Natural killer cell treated with Interleukin-12 subunit alpha and Interleukin-12 subunit beta and Interleukin-15 and Interleukin-18, amount 100 ng/mL, for 72 hours (primary cell): Measurements from ENCODE around the gene BCR. TPM values are rescaled to one million over a fixed set of nuclear protein-coding genes. Genes with fewer than 3 reads are reported as not detected.

Experiments used
- ATAC-seq, 2 donors: fragments of 150-1000 bp; cut with Tn5 transposase in 1 of 2; sonication (Bioruptor Pico), chemical (Tn5 transposase) in 1 of 2; 2 replicates each; pipeline ENCODE4 v1.10.0; 2021
- DNase-seq: peaks from one replicate; pipeline ENCODE4 v3.0.0; 2022; ENCODE audit warnings: low spot score
- H3K27ac Mint-ChIP-seq, 2 donors: 1 replicate in 1 of 2; 2 replicates in 1 of 2; pipeline ENCODE4 v1.8.0; 2022; ENCODE audit warnings: mixed read lengths in 2 of 2, mild to moderate bottlenecking in 1 of 2, moderate library complexity in 1 of 2
- H3K27me3 Mint-ChIP-seq, 2 donors: 1 replicate in 1 of 2; 2 replicates in 1 of 2; pipeline ENCODE4 v1.8.0; 2022; ENCODE audit warnings: mixed read lengths in 2 of 2
- H3K36me3 Mint-ChIP-seq: one replicate; pipeline ENCODE4 v1.8.0; 2022; ENCODE audit warnings: mixed read lengths
- H3K4me1 Mint-ChIP-seq, 2 donors: 1 replicate in 1 of 2; 2 replicates in 1 of 2; pipeline ENCODE4 v1.8.0; 2022; ENCODE audit warnings: low read depth in 2 of 2, mixed read lengths in 2 of 2, mild to moderate bottlenecking in 1 of 2
- H3K4me3 Mint-ChIP-seq: one replicate; pipeline ENCODE4 v1.8.0; 2022; ENCODE audit warnings: mixed read lengths
- H3K9me3 Mint-ChIP-seq: 2 replicates; pipeline ENCODE4 v1.8.0; 2022; ENCODE audit warnings: mixed read lengths
- total RNA-seq, 2 donors: library from RNA; stranded (reverse); gene quantifications; one replicate each; pipeline ENCODE4 v1.2.3, GENCODE V29; 2022

BCR gene
- total RNA-seq, 2 donors from 2014 or later: 55.4 to 65.8 TPM

GRCh38 chr22:23204125-23204488 is 23.8 kb downstream of the BCR start:
- Mint-ChIP-seq H3K4me3 (no peak overlapping the region), H3K27me3 (no peaks in the 10 kb centered on the region), H3K36me3 (peaks cover 7% of the 10 kb centered on the region), H3K4me1 (peaks cover 16 to 25% of the 10 kb centered on the region in 2 donors), H3K9me3 (no peaks in the 10 kb centered on the region), H3K27ac (peak overlapping the region in 1 of 2 donors; percentile 64)
- ATAC-seq (no peak), DNase-seq (no peak)

DNA sequence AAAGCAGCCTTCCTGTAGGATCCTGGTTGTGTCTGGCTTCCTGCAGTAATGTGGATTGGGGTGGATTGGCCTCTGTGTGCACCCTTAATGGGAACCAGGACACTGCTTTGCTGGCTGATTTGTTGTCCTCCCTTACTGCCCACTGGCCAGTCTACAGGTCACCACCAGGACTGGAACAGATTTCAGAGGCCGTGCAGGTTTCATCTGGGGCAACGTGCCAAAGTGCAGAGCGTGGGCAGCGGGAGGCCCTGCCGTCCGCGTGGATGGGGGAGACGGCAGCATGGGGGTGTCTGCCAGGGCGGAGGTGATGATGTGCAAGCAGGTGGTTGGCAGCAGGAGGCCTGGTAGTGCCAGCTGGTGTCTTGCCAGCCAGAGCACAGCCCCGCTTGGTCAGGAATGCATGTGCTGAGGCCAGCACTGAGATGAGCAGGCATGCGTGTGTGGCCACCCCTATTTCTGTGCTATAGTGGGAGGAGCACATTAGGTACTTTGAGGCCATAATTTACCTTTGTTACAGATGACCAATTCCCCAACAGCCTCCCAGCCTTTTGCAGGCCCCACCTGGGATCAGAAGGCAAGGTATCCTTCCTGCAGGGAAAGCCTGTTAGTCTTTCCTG is 24.3 kb downstream of the BCR start:
- no peak for DNase-seq
- ATAC-seq: no peak
- H3K27me3 Mint-ChIP-seq: no peaks in the 10 kb centered on the region
- H3K4me1 Mint-ChIP-seq: peaks cover 16 to 20% of the 10 kb centered on the region in 2 donors
- no peak overlapping the region for H3K4me3 Mint-ChIP-seq
- H3K9me3 Mint-ChIP-seq: no peaks in the 10 kb centered on the region
- H3K27ac Mint-ChIP-seq: no peak overlapping the region
- peaks cover 7% of the 10 kb centered on the region for H3K36me3 Mint-ChIP-seq

DNA sequence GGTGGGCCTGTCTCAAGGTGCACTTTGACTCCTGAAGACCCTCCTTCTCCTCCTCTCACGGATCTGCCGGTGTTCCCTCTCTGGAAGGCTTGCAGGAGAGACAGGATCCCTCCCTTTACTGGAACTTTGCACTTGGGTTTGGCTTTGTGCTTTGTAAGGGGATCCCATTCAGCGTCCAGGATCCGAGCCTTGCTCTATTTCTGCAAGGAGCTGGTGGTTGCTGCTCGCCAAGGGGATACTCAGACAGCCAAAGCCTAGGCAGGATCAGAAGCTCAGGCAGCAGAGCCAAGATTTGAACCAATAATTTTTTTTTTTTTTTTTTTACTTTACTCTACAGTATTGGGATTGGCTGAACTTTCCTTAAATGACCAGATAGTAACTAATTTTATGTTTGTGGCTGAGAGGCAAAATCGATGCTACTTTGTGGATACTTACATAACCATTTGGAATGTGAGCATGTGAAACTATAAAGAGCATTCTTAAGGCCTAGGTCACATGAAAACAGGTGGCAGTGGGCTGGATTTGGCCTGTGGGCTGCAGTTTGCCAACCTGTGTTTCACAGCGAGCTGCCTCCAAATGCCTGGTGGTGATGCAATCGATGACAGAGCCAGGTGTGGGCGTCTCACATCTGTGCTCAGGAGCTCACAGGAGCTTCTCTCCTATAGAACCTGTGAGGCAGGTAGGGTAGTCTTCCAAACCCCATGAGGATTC is 25.2 kb downstream of the BCR start:
- H3K27ac Mint-ChIP-seq: no peak overlapping the region
- peaks cover 16 to 20% of the 10 kb centered on the region in 2 donors for H3K4me1 Mint-ChIP-seq

DNA sequence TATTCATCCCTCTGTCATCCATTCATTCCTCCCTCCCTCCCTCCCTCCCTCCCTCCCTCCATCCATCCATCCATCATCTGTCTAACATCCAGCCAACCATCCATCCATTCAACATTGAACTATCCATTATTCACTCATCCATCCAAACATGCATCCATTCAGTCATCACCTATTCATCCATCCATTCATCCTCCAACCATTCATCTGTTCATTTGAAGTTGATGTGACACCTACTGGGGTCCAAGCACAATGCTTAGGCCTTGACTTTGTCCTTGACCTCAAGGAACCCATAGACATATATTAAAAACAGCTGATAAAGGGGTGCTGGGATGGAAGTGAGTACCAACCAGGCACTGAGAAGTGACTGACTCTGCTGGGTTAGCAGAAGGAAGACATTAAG is 26.6 kb downstream of the BCR start:
- Mint-ChIP-seq H3K27me3 (no peaks in the 10 kb centered on the region), H3K4me3 (no peak overlapping the region), H3K27ac (no peak overlapping the region), H3K4me1 (peaks cover 23 to 25% of the 10 kb centered on the region in 2 donors), H3K9me3 (no peaks in the 10 kb centered on the region), H3K36me3 (peaks cover 7% of the 10 kb centered on the region)
- DNase-seq (no peak), ATAC-seq (no peak)

More for the DNA sequence above, 25.2 kb downstream of the BCR start:
- H3K4me3 Mint-ChIP-seq: no peak overlapping the region
- no peak for ATAC-seq
- no peak for DNase-seq
- peaks cover 7% of the 10 kb centered on the region for H3K36me3 Mint-ChIP-seq
- H3K27me3 Mint-ChIP-seq: no peaks in the 10 kb centered on the region
- no peaks in the 10 kb centered on the region for H3K9me3 Mint-ChIP-seq

- DNase-seq: no peak
- peaks cover 7% of the 10 kb centered on the region for H3K36me3 Mint-ChIP-seq
- peak overlapping the region in 1 of 2 donors; percentile 13 for H3K27ac Mint-ChIP-seq
- no peak overlapping the region for H3K4me3 Mint-ChIP-seq
- no peaks in the 10 kb centered on the region for H3K27me3 Mint-ChIP-seq
- H3K4me1 Mint-ChIP-seq: peaks cover 22 to 26% of the 10 kb centered on the region in 2 donors
- peak in 1 of 2 donors; percentile 38 for ATAC-seq
- H3K9me3 Mint-ChIP-seq: no peaks in the 10 kb centered on the region
These were observed 27.6 kb downstream of the BCR start for GRCh38 chr22:23207729-23208393.

- H3K4me1 Mint-ChIP-seq: peaks cover 32 to 46% of the 10 kb centered on the region in 2 donors
- ATAC-seq (no peak), DNase-seq (no peak)
- H3K36me3 Mint-ChIP-seq: peaks cover 7% of the 10 kb centered on the region
- no peaks in the 10 kb centered on the region for H3K27me3 Mint-ChIP-seq
- no peaks in the 10 kb centered on the region for H3K9me3 Mint-ChIP-seq
- no peak overlapping the region for H3K4me3 Mint-ChIP-seq
- H3K27ac Mint-ChIP-seq: no peak overlapping the region
These were observed 30.3 kb downstream of the BCR start for GRCh38 chr22:23210428-23211170.

DNA sequence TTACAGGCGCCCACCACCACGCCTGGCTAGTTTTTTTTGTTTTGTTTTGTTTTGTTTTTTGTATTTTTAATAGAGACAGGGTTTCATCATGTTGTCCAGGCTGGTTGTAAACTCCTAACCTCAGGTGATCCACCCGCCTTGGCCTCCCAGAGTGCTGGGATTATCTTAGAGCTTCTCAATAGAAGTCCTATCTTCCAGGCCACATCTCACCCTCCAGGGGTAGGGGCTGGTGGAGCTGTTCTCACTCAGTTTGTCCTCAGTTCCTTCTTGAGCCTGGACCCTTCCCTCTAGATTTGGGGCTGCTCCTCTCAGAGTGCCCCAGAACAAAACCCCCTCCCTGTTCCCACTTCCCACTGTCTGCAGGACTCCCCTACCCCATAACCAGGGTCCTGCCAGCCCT is 31.3 kb downstream of the BCR start:
- peak overlapping the region in 1 of 2 donors; percentile 3 for H3K27ac Mint-ChIP-seq
- no peak overlapping the region for H3K4me3 Mint-ChIP-seq
- H3K27me3 Mint-ChIP-seq: no peaks in the 10 kb centered on the region
- no peaks in the 10 kb centered on the region for H3K9me3 Mint-ChIP-seq
- H3K4me1 Mint-ChIP-seq: peaks cover 41 to 54% of the 10 kb centered on the region in 2 donors
- ATAC-seq (no peak), DNase-seq (no peak)
- H3K36me3 Mint-ChIP-seq: peaks cover 5% of the 10 kb centered on the region

DNA sequence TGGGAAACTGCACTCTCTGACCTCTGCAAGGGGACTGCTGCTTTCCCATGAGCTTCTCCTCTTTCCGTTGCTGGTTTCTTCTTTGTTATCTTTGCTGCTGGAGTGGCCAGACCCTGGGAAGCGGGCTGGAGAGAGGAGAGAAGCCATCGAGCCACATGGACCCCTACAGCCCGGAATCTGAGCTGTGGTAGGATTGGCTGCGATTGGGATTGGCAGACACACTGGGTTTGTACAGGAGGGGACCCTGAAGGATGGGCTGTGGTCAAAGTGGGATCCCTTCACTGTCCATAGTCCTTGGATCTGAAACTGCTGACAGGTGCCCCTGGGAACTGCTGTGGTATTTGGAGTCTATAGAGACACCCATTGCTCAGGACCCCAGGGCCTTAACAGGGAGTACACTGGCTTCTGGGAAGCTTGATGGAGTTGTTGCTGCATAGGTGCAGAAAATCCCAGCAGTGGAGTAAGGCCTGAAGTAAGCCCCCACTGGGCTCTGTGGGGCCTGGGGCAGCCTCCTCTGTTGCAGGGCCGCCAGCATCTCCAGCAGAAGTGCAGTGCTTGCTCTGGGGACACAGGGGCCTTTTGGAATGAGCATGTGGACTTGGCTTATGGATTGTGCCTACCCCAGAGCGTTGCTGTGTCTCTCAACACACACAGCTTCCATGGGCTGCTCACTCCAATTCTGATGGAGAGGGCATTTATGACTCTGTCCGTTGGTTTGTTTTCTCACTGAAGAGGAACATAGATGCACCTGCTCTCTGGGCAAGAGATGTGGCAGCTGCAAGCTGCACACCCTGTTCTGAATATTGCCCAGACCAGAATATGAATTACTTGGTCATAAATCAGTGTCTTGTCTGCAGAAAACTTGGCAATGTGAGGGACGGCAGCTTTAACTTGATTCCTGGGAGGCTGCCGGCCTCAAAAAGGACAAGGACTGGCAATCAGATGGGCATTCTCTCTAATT is 32.0 kb downstream of the BCR start:
- peaks cover 45 to 54% of the 10 kb centered on the region in 2 donors for H3K4me1 Mint-ChIP-seq
- peak overlapping the region in 1 of 2 donors; percentile 22 for H3K27ac Mint-ChIP-seq
- no peaks in the 10 kb centered on the region for H3K36me3 Mint-ChIP-seq
- no peaks in the 10 kb centered on the region for H3K9me3 Mint-ChIP-seq
- ATAC-seq (no peak), DNase-seq (no peak)
- H3K4me3 Mint-ChIP-seq: no peak overlapping the region
- no peaks in the 10 kb centered on the region for H3K27me3 Mint-ChIP-seq

DNA sequence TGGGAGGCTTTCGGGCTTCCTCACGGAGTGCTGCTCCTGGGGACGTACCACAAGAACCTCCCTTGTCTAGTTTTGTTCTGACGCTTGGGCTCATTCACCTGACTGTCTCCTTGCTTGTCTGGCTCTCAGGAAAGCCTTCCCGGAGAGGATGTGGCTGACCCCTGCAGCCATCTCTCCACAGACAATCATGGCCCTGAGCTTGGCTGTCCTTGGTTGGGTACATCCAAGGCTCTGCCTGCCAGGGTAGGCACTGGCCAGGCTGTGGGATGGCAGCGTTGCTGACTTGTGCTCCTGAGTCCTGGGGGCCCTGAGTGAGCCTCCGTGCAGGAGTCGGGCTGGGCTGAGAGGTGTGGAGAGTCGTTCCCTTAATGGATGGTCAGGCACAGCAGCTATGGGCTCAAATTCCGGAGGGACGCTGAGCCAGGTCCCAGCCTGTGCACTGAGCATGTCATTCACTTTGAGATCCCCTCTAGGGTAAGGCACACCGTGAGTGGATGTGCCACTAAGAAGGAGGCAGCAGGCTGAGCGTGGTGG is 32.8 kb downstream of the BCR start:
- Mint-ChIP-seq H3K4me3 (no peak overlapping the region), H3K36me3 (no peaks in the 10 kb centered on the region), H3K4me1 (peaks cover 43 to 59% of the 10 kb centered on the region in 2 donors), H3K9me3 (no peaks in the 10 kb centered on the region), H3K27me3 (no peaks in the 10 kb centered on the region), H3K27ac (peak overlapping the region; percentile 22 to 60)
- ATAC-seq (no peak), DNase-seq (no peak)

- Mint-ChIP-seq H3K27ac (peak overlapping the region; percentile 22 to 60), H3K4me1 (peaks cover 49 to 65% of the 10 kb centered on the region in 2 donors), H3K36me3 (no peaks in the 10 kb centered on the region), H3K27me3 (no peaks in the 10 kb centered on the region), H3K9me3 (no peaks in the 10 kb centered on the region), H3K4me3 (no peak overlapping the region)
- DNase-seq (no peak), ATAC-seq (no peak)
These were observed 33.4 kb downstream of the BCR start for GRCh38 chr22:23213581-23214334.

DNA sequence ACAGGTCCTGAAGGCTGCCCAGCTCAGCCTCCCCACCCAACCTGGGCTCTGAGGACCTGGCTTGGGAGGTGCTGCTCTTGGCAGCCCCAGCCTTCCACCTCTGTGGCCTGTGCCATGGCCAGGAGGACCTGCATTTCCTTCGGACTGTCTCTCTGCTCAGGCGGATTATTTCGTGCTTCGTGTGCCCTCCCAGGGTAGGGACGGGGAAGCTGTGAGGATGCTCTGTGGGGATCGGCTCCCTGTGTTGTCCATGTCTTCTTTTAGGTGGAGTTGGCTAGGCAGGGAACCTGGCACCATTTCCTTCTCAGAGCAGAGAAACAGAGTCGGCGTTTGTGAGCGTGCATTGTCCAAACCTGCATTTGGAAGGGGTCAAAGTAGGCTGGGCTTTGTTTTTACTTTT is 34.1 kb downstream of the BCR start:
- H3K27ac Mint-ChIP-seq: peak overlapping the region in 1 of 2 donors; percentile 60
- no peak overlapping the region for H3K4me3 Mint-ChIP-seq
- peaks cover 55 to 72% of the 10 kb centered on the region in 2 donors for H3K4me1 Mint-ChIP-seq
- DNase-seq (no peak), ATAC-seq (no peak)
- no peaks in the 10 kb centered on the region for H3K36me3 Mint-ChIP-seq
- no peaks in the 10 kb centered on the region for H3K27me3 Mint-ChIP-seq
- no peaks in the 10 kb centered on the region for H3K9me3 Mint-ChIP-seq
